Prostate gland (tissue), 2 donors: ENCODE results near the gene ARHGDIG.

Source experiments
- CTCF ChIP-seq, 4 experiments: fragments of 200-600 bp in 2 of 4; fragments of 450-650 bp in 2 of 4; sonication (generic) in 2 of 4; IDR thresholded peaks; 1 replicate in 3 of 4; 2 replicates in 1 of 4; pipeline ENCODE4 v1.5.1; 2016 to 2019; ENCODE audit warnings: antibody characterized with exemption in 4 of 4, mild to moderate bottlenecking in 2 of 4, moderate library complexity in 2 of 4
- POLR2A ChIP-seq: fragments of 450-650 bp; IDR thresholded peaks from one replicate; pipeline ENCODE4 v1.6.1; 2016; ENCODE audit warnings: antibody characterized with exemption, mild to moderate bottlenecking
- POLR2AphosphoS5 ChIP-seq: sonication (generic); formaldehyde crosslinking; IDR thresholded peaks from one replicate; pipeline ENCODE4 v1.6.1; 2017; ENCODE audit warnings: antibody characterized with exemption

- TF ChIP-seq POLR2A (no peak), CTCF (IDR thresholded peaks at IDR 0.05) (no peak), POLR2AphosphoS5 (no peak)
Observed at GRCh38 chr16:317583-317982, 37.2 kb downstream of the ARHGDIG start.
